SK-N-SH (cell line): Measurements from ENCODE around the gene CD276. TPM values are rescaled to one million over a fixed set of nuclear protein-coding genes. Genes with fewer than 3 reads are reported as not detected.

Experiments used
- CTCF ChIA-PET: fragments of 300-600, 350-600 bp; formaldehyde crosslinking; extraction: SDS; loops from one replicate; lab custom pipeline; 2021; lab: Yijun Ruan, JAX
- POLR2A ChIA-PET: fragments of 350-600 bp; sonication (Branson Sonifier 250); formaldehyde crosslinking; extraction: SDS; loops from one replicate; lab custom pipeline; 2020; ENCODE audit warnings: antibody characterized with exemption, inconsistent platforms; lab: Yijun Ruan, JAX
- DNase-seq: peaks from one replicate; pipeline ENCODE4 v3.0.0; 2012
- H2AFZ ChIP-seq: fragments of 200-600 bp; sonication (generic); 2 replicates; pipeline ENCODE4 v1.8.1; 2016; ENCODE audit warnings: antibody characterized with exemption, mild to moderate bottlenecking, low read depth
- H3F3A ChIP-seq: fragments of 200-600 bp; sonication (generic); replicated peaks from 2 replicates; pipeline ENCODE3; 2016; ENCODE audit warnings: antibody characterized with exemption, mild to moderate bottlenecking; ENCODE audit not compliant: insufficient read depth
- H3K27ac ChIP-seq, 2 experiments: fragments of 200-500 bp in 1 of 2; fragments of 200-600 bp in 1 of 2; sonication (Bioruptor generic) in 1 of 2; sonication (generic), shearing (Covaris generic) in 1 of 2; 2 replicates each; pipeline versions ENCODE4 v1.5.1 to v1.6.1; 2014 to 2016; ENCODE audit warnings: low read depth in 2 of 2, inconsistent platforms in 1 of 2, low read length in 1 of 2, mild to moderate bottlenecking in 1 of 2, mixed read lengths in 1 of 2
- H3K27me3 ChIP-seq: fragments of 200-600 bp; sonication (generic), shearing (Covaris generic); 2 replicates; pipeline ENCODE4 v1.6.1; 2016; ENCODE audit warnings: mixed run types; ENCODE audit not compliant: insufficient read depth
- H3K36me3 ChIP-seq, 2 experiments: fragments of 200-500 bp in 1 of 2; fragments of 200-600 bp in 1 of 2; sonication (Bioruptor generic) in 1 of 2; sonication (generic) in 1 of 2; replicated peaks in 1 of 2; 2 replicates each; pipeline versions ENCODE3 to v1.5.1; 2014 to 2016; ENCODE audit warnings: low read length in 1 of 2, mild to moderate bottlenecking in 1 of 2; ENCODE audit not compliant: insufficient read depth in 2 of 2, control insufficient read depth in 1 of 2
- H3K4me1 ChIP-seq, 2 experiments: fragments of 200-500 bp in 1 of 2; fragments of 200-600 bp in 1 of 2; sonication (Bioruptor generic) in 1 of 2; sonication (generic), shearing (Covaris generic) in 1 of 2; 2 replicates each; pipeline versions ENCODE4 v1.5.1 to v1.6.1; 2014 to 2016; ENCODE audit warnings: low read depth in 1 of 2, low read length in 1 of 2, mixed run types in 1 of 2; ENCODE audit not compliant: insufficient read depth in 2 of 2, control insufficient read depth in 1 of 2
- H3K4me2 ChIP-seq: fragments of 200-600 bp; sonication (generic), shearing (Covaris generic); 2 replicates; pipeline ENCODE4 v1.6.1; 2017; ENCODE audit warnings: mixed run types
- H3K4me3 ChIP-seq, 2 experiments: fragments of 200-500 bp in 1 of 2; fragments of 200-600 bp in 1 of 2; sonication (Bioruptor generic) in 1 of 2; sonication (generic), shearing (Covaris generic) in 1 of 2; 2 replicates each; pipeline versions ENCODE4 v1.5.1 to v1.8.1; 2014 to 2016; ENCODE audit warnings: low read depth in 2 of 2, inconsistent platforms in 1 of 2, low read length in 1 of 2, mild to moderate bottlenecking in 1 of 2, mixed read lengths in 1 of 2, moderate library complexity in 1 of 2
- H3K79me2 ChIP-seq: fragments of 200-600 bp; sonication (generic); 2 replicates; pipeline ENCODE4 v1.8.1; 2017; ENCODE audit warnings: mild to moderate bottlenecking; ENCODE audit not compliant: insufficient read depth
- H3K9ac ChIP-seq: fragments of 200-600 bp; sonication (generic); 2 replicates; pipeline ENCODE4 v1.6.1; 2017; ENCODE audit warnings: mixed run types
- H3K9me2 ChIP-seq: fragments of 200-600 bp; sonication (generic); 2 replicates; pipeline ENCODE4 v1.6.1; 2017; ENCODE audit warnings: mixed run types
- H3K9me3 ChIP-seq: fragments of 200-600 bp; sonication (generic); 2 replicates; pipeline ENCODE4 v1.6.1; 2017; ENCODE audit warnings: mixed run types, mild to moderate bottlenecking, moderate library complexity
- H4K20me1 ChIP-seq: fragments of 200-600 bp; sonication (generic); 2 replicates; pipeline ENCODE4 v1.6.1; 2017; ENCODE audit warnings: mild to moderate bottlenecking, mixed run types; ENCODE audit not compliant: insufficient read depth
- CHD2 ChIP-seq: fragments of 150-350 bp; IDR thresholded peaks from 2 replicates; pipeline ENCODE4 v1.6.1; 2018; ENCODE audit warnings: low read length; ENCODE audit not compliant: partially characterized antibody
- CTCF ChIP-seq: fragments of 200-600 bp; sonication (generic); IDR thresholded peaks from 2 replicates; pipeline ENCODE4 v1.6.1; 2017; ENCODE audit warnings: antibody characterized with exemption, mild to moderate bottlenecking, moderate library complexity
- EP300 ChIP-seq, 2 experiments: IDR thresholded peaks; 2 replicates each; pipeline versions ENCODE4 v1.4.0 to v1.6.1; 2012; ENCODE audit warnings: borderline replicate concordance in 1 of 2, low read depth in 1 of 2, low read length in 1 of 2
- FOSL2 ChIP-seq: IDR thresholded peaks from 2 replicates; pipeline ENCODE4 v1.4.0; 2012; ENCODE audit warnings: low read depth, mild to moderate bottlenecking, moderate library complexity, borderline replicate concordance
- FOXM1 ChIP-seq: IDR thresholded peaks from 2 replicates; pipeline ENCODE4 v1.4.0; 2012; ENCODE audit warnings: low read depth, mild to moderate bottlenecking
- GATA2 ChIP-seq: sonication (generic); formaldehyde crosslinking; IDR thresholded peaks from 2 replicates; pipeline ENCODE4 v1.5.0; 2020; ENCODE audit warnings: mild to moderate bottlenecking, missing genetic modification reagents
- MAX ChIP-seq: IDR thresholded peaks from 2 replicates; pipeline ENCODE4 v1.4.0; 2012; ENCODE audit warnings: low read depth
- MEF2A ChIP-seq: IDR thresholded peaks from 2 replicates; pipeline ENCODE4 v1.4.0; 2012; ENCODE audit warnings: low read depth, borderline replicate concordance
- NRF1 ChIP-seq: IDR thresholded peaks from 2 replicates; pipeline ENCODE4 v1.6.1; 2012; ENCODE audit warnings: low read depth, mild to moderate bottlenecking, low read length
- POLR2AphosphoS5 ChIP-seq: IDR thresholded peaks from 2 replicates; pipeline ENCODE4 v1.6.1; 2012; ENCODE audit warnings: low read depth, low read length
- RAD21 ChIP-seq: IDR thresholded peaks from 2 replicates; pipeline ENCODE4 v1.6.1; 2012; ENCODE audit warnings: mild to moderate bottlenecking, low read length
- RCOR1 ChIP-seq: fragments of 150-350 bp; IDR thresholded peaks from 2 replicates; pipeline ENCODE4 v1.6.1; 2017; ENCODE audit warnings: antibody characterized with exemption, low read length
- REST ChIP-seq: IDR thresholded peaks from 2 replicates; pipeline ENCODE4 v1.6.1; 2012; ENCODE audit warnings: mild to moderate bottlenecking, low read depth, low read length, moderate library complexity
- RFX5 ChIP-seq: IDR thresholded peaks from 2 replicates; pipeline ENCODE4 v1.6.1; 2012; ENCODE audit warnings: mild to moderate bottlenecking, improper control_type of control experiment, low read length
- SMC3 ChIP-seq: IDR thresholded peaks from 2 replicates; pipeline ENCODE4 v1.6.1; 2012; ENCODE audit warnings: low read depth, low read length, improper control_type of control experiment
- TCF12 ChIP-seq: IDR thresholded peaks from 2 replicates; pipeline ENCODE4 v1.4.0; 2012
- TEAD4 ChIP-seq: IDR thresholded peaks from 2 replicates; pipeline ENCODE4 v1.4.0; 2012; ENCODE audit warnings: mild to moderate bottlenecking, borderline replicate concordance; ENCODE audit not compliant: insufficient read depth
- ZBTB33 ChIP-seq: IDR thresholded peaks from 2 replicates; pipeline ENCODE4 v1.4.0; 2012; ENCODE audit warnings: low read depth, borderline replicate concordance
- WGBS: methylation state at CpG from one replicate; pipeline ENCODE4 v1.1.6; 2017; ENCODE audit warnings: low lambda C conversion rate; 5-methylcytosine and 5-hydroxymethylcytosine counted together
- polyA plus RNA-seq, 3 experiments: library from polyadenylated mRNA; depleted of rRNA; stranded (reverse); fragments of >200 nt; gene quantifications; 2 replicates each; pipeline ENCODE4 v1.2.3, GENCODE V29; 2012

CD276 gene
- polyA plus RNA-seq, 1 of the 3 experiments (the other 2 are of a cell fraction): 86.2 TPM

GRCh38 chr15:73741321-73741836 lies 57.2 kb downstream of the CD276 start:
- Histone ChIP-seq H4K20me1 (no peaks in the 10 kb centered on the region), H3K9me2 (no peaks in the 10 kb centered on the region), H3K9me3 (no peaks in the 10 kb centered on the region), H3K36me3 (no peaks in the 10 kb centered on the region), H3K27ac (no peak overlapping the region), H3K4me1 (peaks cover 7 to 29% of the 10 kb centered on the region in 2 experiments; a peak in 1 of 4 replicates), H3K4me2 (no peak overlapping the region), H3K79me2 (no peaks in the 10 kb centered on the region), H2AFZ (no peak overlapping the region), H3K9ac (no peak overlapping the region), H3K27me3 (no peaks in the 10 kb centered on the region), H3K4me3 (no peak overlapping the region), H3F3A (no peaks in the 10 kb centered on the region)
- ChIA-PET CTCF (interaction anchor here (1.3 to 1.6 kb wide), 3 partner anchors 9 to 37 kb away, joined by 5 to 7 read pairs (median 5); no protein-coding TSS in a partner anchor), POLR2A (no interaction called here)
- no peak for TF ChIP-seq GATA2 (CRISPR knock-in tag)
- TF ChIP-seq CTCF: no peak
- no peak for TF ChIP-seq MAX
- no peak for TF ChIP-seq FOSL2
- TF ChIP-seq RCOR1: no peak
- TF ChIP-seq RFX5: no peak
- no peak for TF ChIP-seq RAD21
- no peak for TF ChIP-seq TCF12
- no peak for TF ChIP-seq POLR2AphosphoS5
- TF ChIP-seq FOXM1: no peak
- no peak for TF ChIP-seq TEAD4
- no peak for TF ChIP-seq EP300 (IDR thresholded peaks at IDR 0.05; ENCODE audit: borderline replicate concordance in 1 of 2, low read depth in 1 of 2, low read length in 1 of 2)
- no peak for TF ChIP-seq REST
- no peak for TF ChIP-seq SMC3
- no peak for TF ChIP-seq ZBTB33
- TF ChIP-seq MEF2A: no peak
- no peak for TF ChIP-seq NRF1
- TF ChIP-seq CHD2: no peak
- WGBS: 37% methylated on average over 3 of the region's 3 CpGs
- no peak for DNase-seq
